HG02798 (cell line): ENCODE results near the gene NTN1.

Experiments
- ATAC-seq: cut with Tn5 transposase; IDR thresholded peaks from one replicate; pipeline ENCODE4 v1.9.1; 2021; ENCODE audit warnings: mild to moderate bottlenecking; ENCODE audit not compliant: unreplicated experiment, poor library complexity

Gene NTN1

DNA sequence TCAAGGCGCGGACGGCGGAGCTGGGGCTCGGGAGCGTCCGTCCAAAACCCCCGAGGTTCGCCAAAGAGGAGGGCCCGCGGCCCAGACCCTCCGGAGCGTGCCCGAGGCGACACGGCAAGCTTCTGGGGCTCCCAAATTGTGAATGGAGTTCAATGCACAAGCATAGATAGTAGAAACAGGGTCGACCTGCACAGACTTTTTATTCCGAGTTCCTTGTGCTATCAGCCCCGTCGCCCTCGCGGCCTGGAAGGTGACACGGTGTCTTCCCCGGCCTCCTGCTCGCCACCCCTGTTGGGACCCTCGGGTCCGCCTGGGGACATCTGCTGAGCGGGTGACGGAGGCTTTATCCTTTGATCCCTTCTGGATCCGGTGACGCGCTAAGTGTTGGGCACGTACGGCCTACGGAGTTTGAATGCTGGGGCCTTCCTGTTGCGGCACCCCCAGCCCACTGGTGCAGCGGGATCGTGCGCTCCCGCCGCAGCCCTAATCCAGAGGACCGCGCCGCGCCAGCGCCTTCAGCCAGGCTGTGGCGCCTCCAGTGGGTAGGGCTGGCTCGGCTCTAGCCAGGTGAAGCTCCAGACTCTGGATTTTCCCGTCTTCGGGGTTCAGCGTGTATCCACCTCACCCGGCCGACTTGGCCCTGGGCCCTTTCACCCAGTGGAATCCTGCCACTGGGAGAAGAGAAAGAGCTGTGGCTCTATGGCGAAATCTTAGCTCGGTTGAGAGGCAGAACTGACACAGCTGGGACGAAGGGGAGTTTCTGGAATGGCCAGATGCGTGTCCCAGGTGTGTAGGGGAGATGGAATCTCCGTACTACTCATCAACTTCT is 17.0 kb upstream of the NTN1 start:
- no peak for ATAC-seq

DNA sequence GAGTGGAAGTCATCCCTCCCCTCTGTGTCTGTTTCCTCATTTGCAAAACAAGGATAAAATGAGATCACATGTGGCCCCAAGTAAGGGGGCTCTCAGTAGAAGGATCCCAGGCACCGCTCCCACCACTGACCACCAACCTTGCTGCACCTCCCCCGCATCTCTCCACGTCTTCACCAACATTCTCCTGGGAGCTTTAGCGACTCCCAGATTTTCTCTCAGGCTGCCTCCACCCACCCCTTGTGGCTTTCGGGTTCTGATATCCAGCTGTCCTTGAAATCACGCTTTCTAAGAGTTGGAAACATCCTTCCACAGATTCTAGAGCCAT is 16.4 kb upstream of the NTN1 start:
- no peak for ATAC-seq

DNA sequence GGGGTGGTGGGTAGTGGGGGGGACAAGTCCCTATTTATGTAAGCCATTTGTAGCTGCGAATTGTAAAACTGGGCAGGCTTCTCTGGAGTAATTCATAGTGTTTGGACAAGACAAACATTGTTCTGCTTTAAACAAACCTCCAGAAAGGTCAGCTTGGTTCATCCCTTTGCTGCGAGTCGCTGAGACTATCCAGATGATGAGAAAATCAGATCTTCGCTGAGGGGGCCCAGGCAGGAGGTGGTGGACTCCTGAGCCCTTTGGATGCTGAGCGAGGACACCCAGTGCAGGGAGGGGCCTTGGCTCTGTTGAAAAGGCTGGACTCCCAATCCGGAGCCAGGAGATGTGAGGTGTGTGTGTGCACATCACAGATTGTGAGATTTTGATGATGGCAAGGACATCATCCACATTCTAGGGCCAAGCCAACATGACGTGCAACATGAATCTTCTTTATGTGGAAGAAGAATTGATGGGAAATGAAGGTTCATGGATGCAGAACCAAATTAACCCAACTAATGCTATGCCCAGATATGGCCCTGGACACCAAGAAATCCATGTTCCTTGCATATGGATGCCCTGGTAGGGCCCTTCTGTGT is 15.0 kb upstream of the NTN1 start:
- no peak for ATAC-seq

DNA sequence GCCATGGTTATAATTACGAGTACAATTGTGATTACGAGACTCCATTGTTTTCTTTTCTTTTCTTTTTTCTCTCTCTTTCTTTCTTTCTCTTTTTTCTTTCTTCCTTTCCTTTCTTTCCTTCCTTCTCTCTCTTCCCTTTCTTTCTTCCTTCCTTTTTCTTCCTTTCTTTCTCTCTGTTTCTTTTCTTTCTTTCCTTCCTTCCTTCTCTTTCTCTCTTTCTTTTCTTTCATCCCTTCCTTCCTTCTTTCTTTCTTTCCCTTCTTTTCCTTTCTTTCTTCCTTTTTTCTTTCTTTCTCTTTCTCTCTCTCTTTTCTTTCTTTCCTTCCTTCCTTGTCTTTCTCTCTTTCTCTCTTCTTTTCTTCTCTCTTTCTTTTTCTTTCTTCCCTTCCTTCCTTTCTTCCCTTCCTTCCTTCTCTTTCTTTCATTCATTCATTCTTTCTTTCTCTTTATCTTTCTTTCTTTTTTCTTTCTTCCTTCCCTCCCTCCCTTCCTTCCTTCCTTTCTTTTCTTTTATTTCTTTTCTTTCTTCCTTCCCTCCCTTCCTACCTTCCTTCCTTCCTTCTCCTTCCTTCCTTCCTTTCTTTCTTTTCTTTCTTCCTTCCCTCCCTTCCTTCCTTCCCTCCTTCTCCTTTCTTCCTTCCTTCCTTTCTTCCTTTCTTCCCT is 14.1 kb upstream of the NTN1 start:
- no peak for ATAC-seq

DNA sequence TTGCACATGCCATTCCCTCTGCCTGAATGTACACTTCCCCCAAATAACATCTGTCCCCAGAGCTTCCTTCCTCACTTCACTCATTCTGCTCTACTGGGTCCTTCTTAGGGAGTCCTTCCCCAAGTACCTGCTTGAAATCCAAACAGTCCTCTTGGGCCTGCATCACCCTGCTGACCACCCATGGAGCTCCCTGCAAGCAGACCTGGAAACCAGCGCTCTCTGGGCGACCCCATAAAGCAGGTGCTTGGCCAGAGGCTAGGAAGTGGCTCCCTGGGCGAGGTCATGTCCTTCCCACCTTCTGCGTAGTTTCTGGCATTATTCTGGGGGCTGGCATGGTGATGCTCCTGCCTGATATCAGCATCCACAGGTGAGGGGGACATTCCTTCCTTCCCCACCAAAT is 12.2 kb upstream of the NTN1 start:
- no peak for ATAC-seq

DNA sequence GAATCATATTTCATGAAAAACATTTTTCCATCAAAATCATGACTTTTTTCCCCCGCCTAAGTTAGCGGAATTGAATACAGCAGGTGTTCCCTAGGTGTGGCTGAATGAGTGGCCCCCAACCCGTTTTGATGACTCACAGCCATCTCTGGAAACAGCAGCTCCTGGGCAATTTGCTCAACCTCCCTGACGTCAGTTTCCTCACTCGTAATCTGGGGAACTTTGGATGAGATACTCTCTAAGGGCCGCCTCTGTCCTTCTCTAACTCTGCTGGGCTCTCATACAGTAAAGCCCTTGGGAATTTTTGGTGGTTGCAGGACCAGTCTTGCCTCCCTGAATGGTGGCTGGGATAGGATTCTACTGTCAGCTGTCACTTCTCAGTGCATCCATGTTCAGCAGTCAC is 11.6 kb upstream of the NTN1 start:
- ATAC-seq = no peak

DNA sequence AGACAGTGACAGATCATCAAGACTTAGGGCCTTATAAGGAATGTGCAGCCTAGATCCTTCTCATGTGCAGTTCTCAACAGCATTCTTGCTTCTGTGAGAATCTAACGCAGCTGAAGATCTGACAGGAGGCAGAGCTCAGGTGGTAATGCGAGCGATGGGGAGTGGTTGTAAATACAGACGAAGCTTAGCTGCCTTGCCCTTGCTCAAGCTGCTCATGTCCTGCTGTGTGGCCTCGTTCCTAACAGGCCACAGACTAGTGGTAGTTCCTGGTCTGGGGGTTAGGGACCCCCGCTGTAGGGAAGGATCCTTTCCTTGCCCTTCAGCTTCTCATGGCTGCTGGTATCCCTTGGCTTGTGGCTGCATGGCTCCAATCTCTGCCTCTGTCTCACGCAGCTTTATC is 10.3 kb upstream of the NTN1 start:
- no peak for ATAC-seq

DNA sequence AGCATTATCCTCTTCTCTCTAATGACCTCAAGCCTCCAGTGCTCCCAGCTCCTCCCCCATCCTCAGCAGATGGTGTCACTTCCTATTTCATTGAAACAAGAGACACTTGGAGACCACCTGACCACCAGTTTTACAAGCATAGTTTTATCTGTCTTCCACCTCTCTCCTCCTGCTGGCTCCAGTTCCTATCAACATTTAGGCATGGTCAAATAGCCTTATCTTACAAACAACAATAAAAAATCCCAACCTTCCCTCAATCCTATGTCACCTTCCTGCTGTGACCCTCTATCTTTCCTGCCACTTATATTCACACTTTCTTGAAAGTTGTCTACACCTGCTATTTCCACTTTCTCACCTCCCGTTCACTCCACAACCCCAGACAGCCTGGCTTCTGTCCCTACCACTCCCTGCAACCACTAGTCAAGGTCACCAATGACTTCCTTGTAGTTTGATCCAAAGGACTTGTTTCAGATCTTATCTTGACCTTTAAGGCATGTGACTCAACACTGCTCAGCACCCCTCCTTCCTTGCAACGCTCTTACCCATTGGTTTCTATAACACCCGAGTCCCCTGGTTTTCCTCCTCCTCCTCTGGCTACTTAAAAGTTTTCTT is 4.3 kb upstream of the NTN1 start:
- ATAC-seq = no peak

DNA sequence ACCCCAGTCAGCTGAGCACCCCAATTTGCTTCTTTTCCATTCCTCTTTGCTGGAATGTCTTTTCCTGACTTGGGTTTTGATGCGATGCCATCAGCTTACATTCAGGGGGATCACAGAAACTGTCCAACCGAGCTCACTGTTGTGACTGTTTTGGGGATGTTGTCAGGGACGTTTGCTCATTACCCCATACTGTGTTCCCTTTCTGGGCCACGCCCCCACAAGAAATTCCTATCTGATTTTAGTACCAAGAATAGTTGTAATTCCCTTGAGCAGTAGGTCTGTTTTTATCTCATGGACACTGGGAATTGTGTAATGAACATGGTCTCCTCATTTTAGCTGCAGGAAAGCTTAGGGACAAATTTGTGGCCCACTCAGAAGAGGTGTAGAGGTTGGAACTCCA is 2.6 kb upstream of the NTN1 start:
- no peak for ATAC-seq

DNA sequence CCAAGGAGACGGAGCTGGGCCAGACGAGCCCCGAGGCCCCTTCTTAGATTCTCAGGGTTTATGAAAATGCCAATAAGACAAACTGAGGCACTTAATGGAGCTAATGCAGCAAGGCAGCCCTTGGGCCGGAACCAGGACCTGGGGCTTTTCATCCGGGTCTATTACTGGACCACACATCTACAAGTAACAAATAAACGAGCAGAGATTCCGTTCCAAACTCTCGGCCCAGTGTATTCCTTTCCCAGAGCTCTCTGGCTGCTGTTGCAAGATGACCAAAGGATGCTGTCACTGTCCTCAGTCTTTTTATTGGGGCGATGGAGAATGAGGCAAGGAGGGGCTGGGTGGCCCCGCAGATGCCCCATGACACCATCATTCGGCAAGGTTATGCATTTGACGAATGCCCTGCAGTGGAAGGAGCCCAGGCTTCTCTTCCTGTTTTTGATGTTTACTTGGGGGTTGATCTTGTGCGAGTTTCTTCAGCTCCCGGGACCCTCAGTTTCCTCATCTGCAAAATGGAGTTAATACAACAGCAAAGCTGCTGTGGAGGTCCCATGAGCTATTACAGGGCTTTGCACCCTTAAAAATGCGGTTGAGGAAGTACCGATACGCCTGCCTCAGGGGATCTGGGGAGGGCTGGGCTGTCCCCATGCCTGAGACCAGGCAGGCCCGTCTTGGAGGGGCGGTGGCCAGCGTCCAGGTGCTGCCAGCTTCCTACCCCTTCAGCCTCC is 1.1 kb upstream of the NTN1 start:
- no peak for ATAC-seq

DNA sequence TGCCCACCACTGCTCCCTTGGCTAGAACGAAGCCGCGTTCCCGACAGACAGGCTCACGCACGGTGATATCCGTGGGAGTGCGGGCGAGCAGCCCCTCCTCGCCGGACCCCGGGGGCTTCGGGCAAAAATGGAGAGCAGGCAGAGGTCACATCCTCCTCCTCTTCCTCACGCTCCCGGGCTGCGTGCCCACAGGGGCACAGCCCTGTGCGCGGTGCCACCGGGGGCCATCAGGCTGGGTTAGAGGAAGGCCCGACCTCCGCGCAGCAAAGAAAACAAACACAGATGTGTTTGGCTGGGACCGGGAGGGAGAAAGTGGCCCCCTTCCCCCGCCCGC is 519 bp upstream of the NTN1 start:
- no peak for ATAC-seq

DNA sequence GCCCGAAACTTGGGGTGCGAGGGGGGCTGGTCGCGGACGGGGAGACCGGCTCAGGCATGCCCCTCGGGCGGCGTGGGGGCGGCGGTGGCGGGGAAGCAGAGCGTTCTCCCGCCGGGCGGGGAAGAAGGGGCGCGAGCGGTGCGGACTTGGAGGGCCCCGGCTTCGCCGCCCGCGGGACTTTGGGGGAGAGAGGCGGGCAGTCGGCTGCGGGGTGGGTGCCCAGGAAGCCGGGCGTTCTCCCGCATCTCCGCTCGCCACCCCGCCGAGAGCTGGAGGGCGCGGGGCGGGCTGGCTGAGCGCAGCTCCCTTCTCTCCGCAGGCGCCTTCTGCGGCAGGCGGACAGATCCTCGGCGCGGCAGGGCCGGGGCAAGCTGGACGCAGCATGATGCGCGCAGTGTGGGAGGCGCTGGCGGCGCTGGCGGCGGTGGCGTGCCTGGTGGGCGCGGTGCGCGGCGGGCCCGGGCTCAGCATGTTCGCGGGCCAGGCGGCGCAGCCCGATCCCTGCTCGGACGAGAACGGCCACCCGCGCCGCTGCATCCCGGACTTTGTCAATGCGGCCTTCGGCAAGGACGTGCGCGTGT is 772 bp downstream of the NTN1 start:
- no peak for ATAC-seq

DNA sequence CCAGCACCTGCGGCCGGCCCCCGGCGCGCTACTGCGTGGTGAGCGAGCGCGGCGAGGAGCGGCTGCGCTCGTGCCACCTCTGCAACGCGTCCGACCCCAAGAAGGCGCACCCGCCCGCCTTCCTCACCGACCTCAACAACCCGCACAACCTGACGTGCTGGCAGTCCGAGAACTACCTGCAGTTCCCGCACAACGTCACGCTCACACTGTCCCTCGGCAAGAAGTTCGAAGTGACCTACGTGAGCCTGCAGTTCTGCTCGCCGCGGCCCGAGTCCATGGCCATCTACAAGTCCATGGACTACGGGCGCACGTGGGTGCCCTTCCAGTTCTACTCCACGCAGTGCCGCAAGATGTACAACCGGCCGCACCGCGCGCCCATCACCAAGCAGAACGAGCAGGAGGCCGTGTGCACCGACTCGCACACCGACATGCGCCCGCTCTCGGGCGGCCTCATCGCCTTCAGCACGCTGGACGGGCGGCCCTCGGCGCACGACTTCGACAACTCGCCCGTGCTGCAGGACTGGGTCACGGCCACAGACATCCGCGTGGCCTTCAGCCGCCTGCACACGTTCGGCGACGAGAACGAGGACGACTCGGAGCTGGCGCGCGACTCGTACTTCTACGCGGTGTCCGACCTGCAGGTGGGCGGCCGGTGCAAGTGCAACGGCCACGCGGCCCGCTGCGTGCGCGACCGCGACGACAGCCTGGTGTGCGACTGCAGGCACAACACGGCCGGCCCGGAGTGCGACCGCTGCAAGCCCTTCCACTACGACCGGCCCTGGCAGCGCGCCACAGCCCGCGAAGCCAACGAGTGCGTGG is 1.5 kb downstream of the NTN1 start:
- ATAC-seq = no peak

DNA sequence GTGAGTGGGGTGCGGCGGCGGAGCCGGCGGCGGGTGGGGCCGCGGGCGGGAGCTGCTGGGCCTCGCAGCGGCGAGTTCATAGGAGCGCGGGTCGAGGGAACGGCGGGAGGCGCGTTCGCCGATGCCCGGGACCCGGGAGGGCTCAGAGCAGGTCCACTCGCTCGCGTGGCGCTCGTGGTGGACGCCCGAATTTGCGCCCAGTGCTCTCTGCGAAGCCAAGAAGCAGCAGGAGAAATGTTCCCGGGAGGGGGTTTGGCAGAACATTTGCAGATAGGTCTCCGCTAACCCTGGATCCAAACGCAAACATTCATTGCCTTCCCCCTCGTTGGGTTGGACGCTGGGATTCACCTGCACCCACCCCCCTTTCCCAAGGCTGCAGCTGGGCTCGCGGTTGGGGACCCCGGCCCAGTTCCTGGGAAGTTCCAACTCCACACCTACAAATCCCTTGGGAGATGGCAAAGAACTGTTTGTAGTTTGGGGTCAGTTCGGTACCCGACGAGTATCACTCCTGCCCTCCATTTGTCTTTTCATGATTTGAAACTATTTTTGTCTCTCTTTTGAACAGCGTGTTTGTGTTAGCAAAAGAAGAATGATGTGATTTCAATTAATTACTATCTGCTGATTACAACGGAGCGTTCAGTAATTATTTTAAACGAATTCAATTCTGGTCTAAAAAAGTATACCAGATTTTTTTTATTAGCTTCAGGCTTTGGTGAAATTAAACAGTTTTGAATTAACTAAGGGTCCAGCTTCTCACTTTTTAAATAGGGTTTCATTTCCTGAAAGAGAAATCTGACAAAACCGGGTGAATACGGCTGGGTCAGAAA is 2.3 kb downstream of the NTN1 start:
- ATAC-seq = no peak

DNA sequence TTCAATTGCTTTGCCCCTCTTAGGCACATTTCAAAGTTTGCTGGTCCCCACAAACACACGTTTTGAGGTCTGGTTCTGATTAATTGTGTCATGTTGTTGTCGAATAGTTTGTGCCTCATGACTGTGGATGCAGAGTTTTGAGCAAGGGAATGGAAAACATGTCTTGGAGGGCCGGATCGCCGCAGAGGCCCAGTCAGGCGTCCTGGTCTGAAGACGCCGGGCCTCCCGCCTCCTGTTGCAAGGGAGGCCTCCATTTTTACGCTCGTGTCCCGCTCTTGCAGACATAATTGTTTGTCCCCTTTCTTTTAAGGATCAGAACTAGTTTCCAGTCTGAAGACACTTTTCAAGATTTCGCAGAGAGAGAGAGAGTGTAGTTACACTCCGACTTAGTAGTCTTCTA is 3.2 kb downstream of the NTN1 start:
- no peak for ATAC-seq

DNA sequence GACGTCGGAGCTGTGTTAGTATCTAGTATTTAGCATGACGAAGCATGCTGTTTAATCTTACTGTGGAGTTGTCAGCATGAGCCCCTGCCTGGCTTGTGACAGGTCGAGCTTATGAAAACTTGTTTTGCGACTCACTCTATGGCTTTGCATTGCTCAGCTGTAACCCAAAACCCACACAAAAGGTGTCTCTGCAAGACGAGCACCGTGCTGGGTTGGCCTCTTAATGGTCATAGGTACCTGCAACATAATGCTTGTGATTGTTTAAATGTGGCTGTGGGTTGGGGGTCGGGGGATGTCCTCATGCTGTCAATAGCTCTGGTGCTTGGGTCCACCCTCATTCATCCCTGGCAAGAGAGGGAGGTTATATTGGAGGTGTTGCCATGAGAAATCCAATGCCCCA is 5.4 kb downstream of the NTN1 start:
- no peak for ATAC-seq

DNA sequence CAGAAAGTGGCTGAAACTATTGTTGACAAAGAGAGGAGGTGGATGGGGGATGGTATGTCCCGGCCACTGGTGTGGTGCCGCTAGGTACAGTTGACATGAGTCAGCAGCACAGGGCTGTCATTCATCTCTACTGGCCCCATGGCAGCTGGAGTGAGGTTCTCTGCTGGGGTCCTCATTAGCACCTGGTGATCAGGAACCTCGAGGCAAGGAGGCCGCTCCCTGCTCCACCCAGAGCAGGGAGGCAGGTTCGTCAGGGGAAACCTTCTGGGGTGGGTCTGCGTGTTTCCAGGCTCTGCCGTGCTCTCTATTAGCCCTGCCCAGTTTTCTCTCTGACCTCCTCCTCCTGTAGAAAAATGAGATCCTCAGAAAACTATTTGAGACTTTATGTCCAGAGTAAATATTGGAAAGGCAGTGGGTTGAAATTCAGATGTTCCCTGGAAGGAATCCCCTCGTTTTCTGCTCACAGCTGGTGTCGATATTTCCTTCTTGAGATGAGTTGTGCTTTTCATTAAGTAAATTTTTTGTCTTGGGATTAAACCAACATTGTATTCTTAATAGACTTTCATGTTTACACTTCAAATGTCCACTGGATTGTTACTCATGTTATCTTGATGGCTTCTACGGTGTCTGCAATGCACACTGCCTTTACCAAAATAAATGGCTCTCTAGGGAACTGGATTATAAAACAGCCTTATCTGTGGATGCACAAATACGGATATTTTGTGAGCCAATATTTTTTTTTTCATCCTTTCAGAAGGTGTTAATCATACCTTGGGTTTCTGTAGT is 7.1 kb downstream of the NTN1 start:
- no peak for ATAC-seq

DNA sequence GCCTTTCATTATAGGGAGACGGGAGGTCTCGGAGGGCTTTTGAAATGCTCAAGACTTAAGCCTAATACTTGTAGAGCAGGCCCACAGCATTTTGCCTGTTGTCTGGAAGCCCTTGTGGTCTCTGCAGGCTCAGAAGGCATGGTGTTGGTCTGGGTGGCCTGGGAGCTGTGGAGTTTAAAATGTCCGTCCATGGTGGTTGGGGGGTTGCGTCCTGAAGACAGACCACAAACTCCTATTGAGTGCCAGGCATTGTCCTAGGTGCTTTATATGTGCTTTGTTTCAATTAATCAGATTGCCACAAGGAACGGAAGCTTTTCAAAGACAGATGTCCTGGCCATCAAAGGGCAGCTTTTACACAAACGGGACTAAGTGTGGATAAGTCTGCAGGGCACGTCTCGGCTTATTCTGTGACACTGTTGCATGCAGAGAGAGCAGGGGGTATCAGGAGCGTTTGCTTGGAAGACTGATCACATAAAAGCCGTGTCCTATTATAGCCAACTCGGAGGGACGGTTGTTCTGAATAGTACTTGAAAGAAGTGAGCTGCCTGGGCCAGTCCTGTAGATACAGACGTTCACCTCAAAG is 7.8 kb downstream of the NTN1 start:
- no peak for ATAC-seq
